Osteoblast (primary cell): ENCODE measurements around the gene EEF2. TPM values are rescaled to one million over a fixed set of nuclear protein-coding genes. Genes with fewer than 3 reads are reported as not detected.

Source experiments
- DNase-seq: peaks from one replicate; pipeline ENCODE4 v3.0.0; 2011; ENCODE audit warnings: low spot score, mixed read lengths; ENCODE audit not compliant: insufficient read length; ENCODE audit errors: missing footprints
- H2AFZ ChIP-seq: 2 replicates; pipeline ENCODE4 v1.6.0; 2011; ENCODE audit warnings: mild to moderate bottlenecking, low read length
- H3K27ac ChIP-seq: 2 replicates; pipeline ENCODE4 v1.5.1; 2011; ENCODE audit warnings: mild to moderate bottlenecking, low read depth, low read length, moderate library complexity
- H3K27me3 ChIP-seq: 2 replicates; pipeline ENCODE4 v1.6.0; 2012; ENCODE audit warnings: mild to moderate bottlenecking, control low read depth, inconsistent platforms, low read length, moderate library complexity; ENCODE audit not compliant: insufficient read depth
- H3K36me3 ChIP-seq: 2 replicates; pipeline ENCODE4 v1.5.1; 2011; ENCODE audit warnings: mild to moderate bottlenecking, low read length, control low read depth, moderate library complexity; ENCODE audit not compliant: insufficient read depth
- H3K4me1 ChIP-seq: 2 replicates; pipeline ENCODE4 v1.5.1; 2011; ENCODE audit warnings: mild to moderate bottlenecking, low read length, control low read depth, moderate library complexity; ENCODE audit not compliant: insufficient read depth
- H3K4me2 ChIP-seq: 2 replicates; pipeline ENCODE4 v1.6.0; 2011; ENCODE audit warnings: mild to moderate bottlenecking, low read length; ENCODE audit not compliant: insufficient read depth
- H3K4me3 ChIP-seq: fragments of 200-600 bp; sonication (generic); 3 replicates; pipeline ENCODE4 v1.5.1; 2012; ENCODE audit warnings: mild to moderate bottlenecking, low read length, inconsistent platforms; ENCODE audit not compliant: insufficient read depth
- H3K79me2 ChIP-seq: 2 replicates; pipeline ENCODE4 v1.6.0; 2012; ENCODE audit warnings: mild to moderate bottlenecking, low read length, control low read depth, inconsistent platforms; ENCODE audit not compliant: insufficient read depth
- H3K9me3 ChIP-seq: 2 replicates; pipeline ENCODE4 v1.5.1; 2011; ENCODE audit warnings: low read depth, low read length, control low read depth
- H4K20me1 ChIP-seq: 2 replicates; pipeline ENCODE4 v1.6.0; 2012; ENCODE audit warnings: mild to moderate bottlenecking, low read length, control low read depth; ENCODE audit not compliant: insufficient read depth
- CTCF ChIP-seq: IDR thresholded peaks from 2 replicates; pipeline ENCODE4 v1.5.1; 2011; ENCODE audit warnings: mild to moderate bottlenecking, low read depth, low read length, moderate library complexity; ENCODE audit errors: extremely low read depth
- total RNA-seq: library from RNA; depleted of rRNA; stranded (reverse); fragments of >200 nt; gene quantifications from 2 replicates; pipeline ENCODE4 v1.2.3, GENCODE V29; 2012

The EEF2 gene
- total RNA-seq, 1 donor: 2,968 TPM

DNA sequence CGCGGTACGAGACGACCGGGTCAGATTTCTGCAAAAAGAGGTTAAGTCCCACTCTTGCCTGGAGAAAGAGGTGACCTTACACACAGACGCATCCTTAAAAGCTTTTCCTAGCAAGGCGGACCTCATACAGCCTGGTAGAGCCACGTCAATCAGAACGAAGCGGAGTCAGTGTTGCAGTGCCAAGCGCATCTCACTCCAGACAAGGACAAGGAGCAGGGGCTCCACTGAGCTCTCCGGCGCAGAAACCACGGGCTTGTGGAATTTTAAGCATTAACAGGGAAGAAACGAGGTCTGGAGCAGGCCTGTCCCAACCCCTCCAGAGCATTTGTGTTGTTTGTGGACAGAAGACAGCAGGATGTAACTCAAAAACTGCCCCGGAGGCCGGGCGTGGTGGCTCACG is 7.1 kb downstream of the EEF2 start:
- no peaks in the 10 kb centered on the region for H3K9me3 ChIP-seq
- peaks cover 81% of the 10 kb centered on the region for H3K36me3 ChIP-seq
- DNase-seq: peak; percentile 68
- H3K27ac ChIP-seq: no peak overlapping the region
- H3K79me2 ChIP-seq: peaks cover 78% of the 10 kb centered on the region
- H3K4me1 ChIP-seq: peaks cover 10% of the 10 kb centered on the region
- peaks cover 77% of the 10 kb centered on the region for H4K20me1 ChIP-seq
- no peak for TF ChIP-seq CTCF
- H3K4me2 ChIP-seq: no peak overlapping the region
- H3K4me3 ChIP-seq: no peak overlapping the region
- H2AFZ ChIP-seq: no peak overlapping the region
- no peaks in the 10 kb centered on the region for H3K27me3 ChIP-seq

DNA sequence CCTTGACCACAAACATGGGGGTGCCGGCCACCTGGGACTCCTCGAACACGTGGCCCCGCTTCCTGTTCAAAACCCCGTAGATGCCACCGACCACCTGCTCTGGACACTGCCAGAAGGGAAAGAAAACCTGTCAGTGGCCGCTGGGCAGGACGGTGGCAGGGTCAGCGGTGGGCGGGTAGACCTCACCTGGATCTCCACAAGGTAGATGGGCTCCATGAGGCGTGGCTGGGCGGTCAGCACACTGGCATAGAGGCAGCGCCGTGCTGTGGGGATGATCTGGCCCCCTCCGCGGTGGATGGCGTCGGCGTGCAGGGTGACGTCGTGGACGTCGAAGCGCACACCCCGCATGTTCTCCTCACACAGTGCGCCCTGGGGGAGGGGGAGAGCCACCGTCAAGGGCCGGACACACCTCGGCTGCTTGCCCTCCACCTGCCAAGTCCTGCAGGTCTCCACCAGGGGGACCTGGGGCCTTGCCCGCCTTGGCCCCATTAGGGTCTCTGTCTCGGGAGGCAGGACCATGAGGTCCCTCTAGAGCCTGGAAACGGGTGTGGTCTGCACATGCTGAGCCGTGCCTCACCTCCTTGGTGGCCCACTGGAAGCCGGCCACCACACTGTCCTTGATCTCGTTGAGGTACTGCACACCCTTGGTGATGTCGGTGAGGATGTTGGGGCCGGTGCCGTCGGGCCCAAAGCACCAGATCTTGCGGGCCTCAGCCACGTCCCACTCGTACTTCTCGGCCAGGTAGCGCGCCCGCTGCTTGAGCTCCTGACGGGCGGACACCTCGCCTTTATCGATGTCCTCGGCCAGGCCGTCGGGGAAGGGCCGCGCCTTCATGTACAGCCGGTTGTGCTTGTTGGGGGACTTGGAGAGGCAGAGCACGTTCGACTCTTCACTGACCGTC is 7.8 kb downstream of the EEF2 start:
- Histone ChIP-seq H3K4me1 (peaks cover 5% of the 10 kb centered on the region), H4K20me1 (peaks cover 73% of the 10 kb centered on the region), H3K9me3 (no peaks in the 10 kb centered on the region), H3K4me2 (no peak overlapping the region), H3K27ac (no peak overlapping the region), H3K36me3 (peaks cover 77% of the 10 kb centered on the region), H3K79me2 (peaks cover 72% of the 10 kb centered on the region), H2AFZ (no peak overlapping the region), H3K4me3 (no peak overlapping the region), H3K27me3 (no peaks in the 10 kb centered on the region)
- peak; percentile 19 for TF ChIP-seq CTCF
- peak; percentile 56 for DNase-seq

DNA sequence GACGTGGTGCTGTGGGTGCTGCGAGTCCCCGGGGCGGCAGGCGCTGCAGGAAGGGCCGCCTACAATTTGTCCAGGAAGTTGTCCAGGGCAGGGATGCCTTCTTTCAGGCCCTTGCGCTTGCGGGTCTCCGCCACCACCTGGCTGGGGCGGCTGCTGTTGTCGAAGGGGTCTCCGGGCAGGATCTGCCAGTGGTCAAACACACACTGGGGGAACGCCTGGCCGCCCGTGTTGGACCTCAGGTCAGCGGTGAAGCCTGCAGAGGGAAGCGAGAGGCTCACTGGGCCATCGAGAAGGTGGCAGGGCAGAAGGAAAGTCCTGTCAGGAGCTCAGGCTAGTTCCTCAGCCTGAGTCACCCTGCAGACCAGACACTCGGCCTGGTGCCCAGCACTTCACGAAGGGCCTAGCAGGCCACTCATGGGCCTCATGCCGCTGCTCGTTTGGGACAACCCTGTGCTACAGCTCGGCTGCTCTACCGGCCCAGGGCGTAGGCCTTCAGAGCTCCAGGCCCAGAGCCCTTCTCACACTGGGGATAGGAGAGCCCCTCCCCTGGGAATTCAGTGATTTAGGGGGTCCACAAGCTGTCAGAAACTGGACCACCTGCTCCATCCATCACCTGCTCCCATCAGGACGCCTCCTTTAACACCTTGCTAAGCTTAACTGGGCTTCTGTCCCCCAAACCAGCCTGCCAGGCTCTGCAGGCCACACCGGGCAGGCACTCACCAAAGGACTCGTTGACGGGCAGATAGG is 8.6 kb downstream of the EEF2 start:
- peak; percentile 94 for DNase-seq
- Histone ChIP-seq H3K4me2 (no peak overlapping the region), H3K79me2 (peaks cover 64% of the 10 kb centered on the region), H3K4me3 (no peak overlapping the region), H3K4me1 (no peaks in the 10 kb centered on the region), H3K9me3 (no peaks in the 10 kb centered on the region), H3K27ac (no peak overlapping the region), H3K27me3 (no peaks in the 10 kb centered on the region), H3K36me3 (peaks cover 70% of the 10 kb centered on the region), H2AFZ (no peak overlapping the region), H4K20me1 (peaks cover 67% of the 10 kb centered on the region)
- TF ChIP-seq CTCF: no peak

GRCh38 chr19:3975637-3976087 is 9.6 kb downstream of the EEF2 start:
- Histone ChIP-seq H4K20me1 (peaks cover 62% of the 10 kb centered on the region), H3K36me3 (peaks cover 60% of the 10 kb centered on the region), H3K27ac (no peak overlapping the region), H3K27me3 (no peaks in the 10 kb centered on the region), H3K4me2 (no peak overlapping the region), H2AFZ (no peak overlapping the region), H3K4me3 (no peak overlapping the region), H3K79me2 (peaks cover 56% of the 10 kb centered on the region), H3K9me3 (no peaks in the 10 kb centered on the region), H3K4me1 (peaks cover 3% of the 10 kb centered on the region)
- TF ChIP-seq CTCF: no peak
- peak; percentile 55 for DNase-seq
